ENCODE data around the gene HPCA.
"Not testable (repeated sequence)": the region's sequence is repeated elsewhere in the genome, so short reads cannot be mapped to it uniquely, and the experiment has no call there.

The HPCA gene

GRCh38 chr1:32903991-32904785, 17.9 kb downstream of the HPCA start:
- DNase-seq, result no peak

DNA sequence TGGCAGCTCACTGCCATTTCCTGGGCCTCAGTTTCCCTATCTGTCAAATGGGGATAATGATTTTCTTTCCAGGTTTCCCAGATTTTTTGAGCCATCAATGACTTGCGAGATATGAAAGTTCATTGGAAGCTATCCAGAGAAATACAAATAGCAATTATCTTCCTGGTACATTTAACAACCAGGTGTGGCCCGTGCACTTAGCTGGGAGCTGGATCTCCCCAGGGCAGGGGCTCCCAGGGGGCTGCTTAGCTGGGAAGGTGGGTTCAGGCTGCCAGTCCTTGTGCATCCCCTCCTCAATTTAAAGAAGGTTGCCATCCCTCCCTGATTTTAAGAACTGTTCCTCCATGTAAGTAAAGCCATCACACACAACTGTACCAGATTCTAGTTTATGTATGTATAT, 18.5 kb downstream of the HPCA start:
- no peak for DNase-seq

- DNase-seq, result not testable (repeated sequence)
Measured at GRCh38 chr1:32905588-32905987, 19.3 kb downstream of the HPCA start.

GRCh38 chr1:32906654-32907053, 20.4 kb downstream of the HPCA start:
- DNase-seq, result no peak

- no peak for DNase-seq
Measured at GRCh38 chr1:32907435-32907834, 21.1 kb downstream of the HPCA start.

DNA sequence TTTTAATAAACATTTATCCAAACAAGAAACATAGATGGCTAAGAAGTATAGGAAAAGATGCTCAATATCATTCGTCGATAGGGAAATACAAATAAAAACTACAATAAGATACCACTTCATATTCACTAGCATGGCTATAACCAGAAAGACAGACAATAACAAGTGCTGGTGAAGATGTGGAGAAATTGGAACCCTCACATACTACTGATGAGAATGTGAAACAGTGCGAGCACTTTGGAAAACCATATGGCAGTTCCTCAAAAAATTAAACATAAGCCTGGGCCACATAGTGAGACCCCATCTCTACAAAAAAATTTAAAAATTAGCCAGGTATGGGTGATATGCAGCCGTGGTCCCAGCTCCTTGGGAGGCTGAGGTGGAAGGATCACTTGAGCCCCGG, 24.0 kb downstream of the HPCA start:
- DNase-seq, result no peak

GRCh38 chr1:32915766-32916706, 29.7 kb downstream of the HPCA start:
- no peak for DNase-seq

- DNase-seq, result no peak
Measured at GRCh38 chr1:32917521-32917920, 31.2 kb downstream of the HPCA start.

DNA sequence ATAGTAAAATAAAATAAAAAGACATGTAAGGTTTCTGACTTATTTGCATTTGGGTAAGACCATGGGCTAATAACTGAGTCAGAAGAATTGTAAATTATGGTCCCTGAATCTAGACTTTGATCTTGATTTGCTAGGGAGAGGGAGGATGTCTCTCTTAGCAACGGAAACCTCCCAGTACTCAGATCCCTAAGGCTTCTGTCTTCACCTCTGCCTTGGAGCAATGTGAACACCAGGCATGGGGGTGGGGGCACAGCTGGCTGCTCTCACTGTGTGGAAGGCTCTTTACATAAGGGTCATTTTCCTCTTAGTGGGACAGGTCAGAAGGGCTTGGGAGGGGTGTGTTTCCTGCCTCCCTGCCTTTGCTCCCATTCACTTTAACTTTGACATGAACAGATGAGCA, 31.9 kb downstream of the HPCA start:
- DNase-seq, result no peak

GRCh38 chr1:32919811-32920733, 33.8 kb downstream of the HPCA start:
- DNase-seq, result no peak

- DNase-seq, result no peak
Measured at GRCh38 chr1:32920833-32921232, 34.5 kb downstream of the HPCA start.

GRCh38 chr1:32924881-32925344, 38.6 kb downstream of the HPCA start:
- no peak for DNase-seq

DNA sequence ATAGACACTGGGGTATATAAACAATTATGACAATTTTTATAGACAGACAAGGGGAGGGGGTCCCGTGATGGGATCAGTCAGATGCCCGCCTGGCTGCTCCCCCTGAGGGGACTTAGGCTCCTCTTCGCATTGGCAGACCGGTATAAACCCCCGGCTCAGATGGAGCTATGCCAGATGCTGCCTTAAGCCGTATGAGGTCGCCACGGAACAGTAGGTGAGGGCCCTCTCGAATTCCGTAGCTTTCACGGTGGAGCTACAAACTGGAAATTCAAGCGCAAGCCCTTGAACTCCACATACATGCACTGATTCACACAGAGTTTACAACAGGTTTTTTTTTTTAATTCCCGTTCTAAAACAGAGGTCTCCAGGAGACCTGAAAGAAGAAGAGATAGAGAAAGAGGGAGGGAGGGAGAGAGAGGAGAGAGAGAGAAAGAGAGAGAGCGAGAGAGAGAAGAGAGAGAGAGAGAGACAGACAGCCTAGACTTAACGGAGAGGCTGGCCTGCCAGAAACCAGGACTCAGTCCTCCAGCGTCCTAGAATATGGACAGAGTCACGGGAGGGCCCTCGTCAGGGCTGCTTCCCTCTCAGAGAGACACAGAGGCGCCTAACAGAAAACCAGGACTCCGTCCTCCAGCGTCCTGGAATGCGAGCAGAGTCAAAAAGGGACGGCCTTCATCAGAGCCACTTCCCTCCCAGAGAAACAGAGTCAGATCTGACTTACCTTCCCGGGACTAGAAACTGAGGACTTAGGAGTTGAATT, 39.3 kb downstream of the HPCA start:
- no peak for DNase-seq

- no peak for DNase-seq
Measured at GRCh38 chr1:32926562-32926961, 40.3 kb downstream of the HPCA start.

DNA sequence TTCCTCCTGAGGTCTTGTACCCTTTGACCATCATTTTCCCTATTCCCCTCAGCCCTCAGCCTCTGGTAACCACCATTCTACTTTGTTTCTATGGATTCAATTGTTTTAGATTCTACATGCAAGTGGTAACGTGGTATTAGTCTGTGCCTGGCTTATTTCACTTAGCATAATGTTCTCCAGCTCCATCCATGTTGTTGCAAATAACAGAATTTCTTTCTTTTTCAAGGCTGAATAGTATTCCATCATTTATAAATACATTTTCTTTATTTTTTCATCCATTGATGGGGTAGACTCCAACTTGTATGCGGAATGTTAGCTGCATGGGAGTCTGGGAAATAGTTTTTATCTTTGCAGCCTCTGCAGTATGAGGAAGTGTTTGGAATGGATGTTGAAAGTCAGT, 41.1 kb downstream of the HPCA start:
- DNase-seq, result no peak

DNA sequence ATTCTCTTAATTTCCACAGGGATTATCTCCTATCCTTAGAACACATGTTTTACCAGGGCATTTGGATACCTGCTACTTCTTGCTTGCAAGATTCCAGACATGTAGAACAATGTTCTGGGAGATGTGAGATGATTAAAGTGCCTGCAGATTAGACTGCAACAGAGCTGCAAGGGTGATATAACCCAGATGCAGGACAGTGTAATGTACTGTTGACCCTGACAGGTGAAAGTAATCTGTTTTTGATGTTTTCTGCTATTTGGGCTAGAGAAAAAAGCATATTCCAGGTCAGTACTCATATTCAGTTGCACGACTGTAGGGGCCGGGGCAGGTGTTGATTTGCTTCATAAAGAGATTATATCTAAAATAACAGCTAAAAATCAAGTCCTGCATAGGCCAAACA, 42.0 kb downstream of the HPCA start:
- DNase-seq, result no peak

DNA sequence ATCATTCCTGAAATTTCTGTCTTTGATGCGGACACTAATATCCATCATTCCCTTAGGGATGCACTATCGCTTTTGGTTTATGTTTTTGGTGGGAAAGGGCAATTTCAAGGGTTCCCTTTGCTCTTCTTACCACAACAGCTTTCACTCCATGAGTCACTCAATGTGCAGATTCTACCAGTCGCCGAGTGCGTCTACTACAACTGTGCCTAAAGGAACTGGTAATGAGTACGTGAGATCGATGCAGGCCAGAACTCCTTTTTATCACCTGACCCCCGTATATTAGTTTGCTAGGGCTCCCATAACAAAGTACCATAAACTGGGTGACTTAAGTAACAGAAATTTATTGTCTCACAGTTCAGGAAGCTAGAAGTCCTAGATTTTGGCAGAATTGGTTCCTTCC, 42.4 kb downstream of the HPCA start:
- no peak for DNase-seq

DNA sequence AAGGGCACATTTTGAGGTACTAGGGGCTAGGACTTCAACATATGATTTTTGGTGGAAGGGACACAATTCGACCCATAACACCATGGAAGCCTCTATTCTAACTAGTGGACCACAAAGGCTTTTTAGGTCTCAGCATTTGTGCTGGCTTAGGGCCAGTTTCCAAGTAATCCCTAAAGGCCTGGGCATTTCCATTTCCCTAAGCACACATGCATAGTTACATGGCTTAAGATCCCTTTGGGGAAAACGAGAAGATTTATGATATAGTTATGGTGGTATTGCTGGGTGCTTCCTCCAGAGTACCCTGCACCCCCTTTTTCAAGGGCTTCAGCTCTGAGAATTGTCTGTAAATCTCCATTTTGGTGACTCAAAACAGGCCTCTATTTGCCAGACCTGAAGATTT, 43.1 kb downstream of the HPCA start:
- DNase-seq, result no peak

DNA sequence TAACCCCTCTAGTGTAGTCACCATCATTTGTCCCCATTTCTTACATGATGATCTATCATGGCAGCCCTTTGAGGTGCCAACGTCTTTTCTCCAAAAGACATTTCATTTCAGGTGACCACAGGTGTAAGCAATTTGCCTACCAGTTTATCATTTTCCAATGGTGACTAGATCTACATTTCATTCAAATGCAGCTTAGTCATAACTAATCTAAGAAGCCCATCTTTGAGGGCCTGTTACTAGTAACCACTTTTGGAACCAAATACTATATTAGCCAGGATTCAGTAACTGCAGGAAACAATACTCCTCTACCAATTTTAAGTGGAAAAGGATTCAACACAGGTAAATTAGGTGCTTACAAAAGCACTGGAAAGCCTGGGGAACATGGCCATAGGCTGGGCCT, 45.5 kb downstream of the HPCA start:
- DNase-seq, result no peak

GRCh38 chr1:32933742-32934322, 47.5 kb downstream of the HPCA start:
- DNase-seq, result no peak

DNA sequence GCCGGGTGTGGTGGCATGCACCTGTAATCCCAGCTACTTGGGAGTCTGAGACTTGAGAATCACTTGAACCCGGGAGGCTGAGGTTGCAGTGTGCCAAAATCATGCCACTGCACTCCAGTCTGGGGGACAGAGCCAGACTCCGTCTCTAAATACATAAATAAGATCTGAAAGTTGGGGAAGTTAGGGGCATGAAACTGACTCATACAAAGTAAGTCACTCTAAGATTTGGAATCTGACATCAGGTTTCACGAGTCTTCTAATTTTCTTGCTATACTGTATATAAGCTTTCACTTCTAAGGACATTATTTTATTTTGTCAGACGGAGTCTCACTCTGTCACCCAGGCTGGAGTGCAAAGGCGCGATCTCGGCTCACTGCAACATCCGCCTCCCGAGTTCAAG, 48.2 kb downstream of the HPCA start:
- DNase-seq, result no peak

- DNase-seq, result no peak
Measured at GRCh38 chr1:32937061-32937460, 50.8 kb downstream of the HPCA start.
